GM12892 (cell line): ENCODE data around the gene C19orf67.

Experiments
- POLR2A ChIP-seq: IDR thresholded peaks from 2 replicates; pipeline ENCODE4 v1.6.1; 2011; ENCODE audit warnings: low read depth, low read length, control low read depth
- POLR2AphosphoS5 ChIP-seq: IDR thresholded peaks from 2 replicates; pipeline ENCODE4 v1.6.1; 2011; ENCODE audit warnings: low read depth, low read length, control low read depth

DNA sequence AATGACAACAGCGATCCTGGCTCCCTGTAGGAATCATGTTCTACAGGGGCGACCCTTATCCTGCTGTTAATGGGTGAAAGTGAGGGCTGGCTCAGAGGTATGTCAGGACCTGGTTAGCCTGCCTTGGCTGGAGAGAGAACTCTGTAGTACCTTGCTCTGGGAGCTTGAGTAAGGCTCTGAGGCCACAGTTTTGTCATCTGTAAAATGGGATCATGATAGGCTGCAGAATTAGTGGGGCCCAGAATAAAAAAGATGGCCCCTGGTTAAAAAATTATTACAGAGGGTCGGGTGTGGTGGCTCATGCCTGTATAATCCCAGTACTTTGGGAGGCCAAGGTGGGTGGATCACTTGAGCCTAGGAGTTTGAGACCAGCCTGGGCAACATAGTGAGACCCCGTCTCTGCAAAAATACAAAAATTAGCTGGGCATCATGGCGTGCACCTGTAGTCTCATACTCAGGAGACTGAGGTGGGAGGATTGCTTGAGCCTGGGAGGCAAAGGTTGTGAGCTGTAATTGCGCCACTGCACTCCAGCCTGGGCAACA is 15.5 kb upstream of the C19orf67 start:
- no peak for TF ChIP-seq POLR2AphosphoS5
- TF ChIP-seq POLR2A = no peak
